ENCODE data around the gene IER5.
"Not testable (repeated sequence)": the region's sequence is repeated elsewhere in the genome, so short reads cannot be mapped to it uniquely, and the experiment has no call there.

IER5 gene

DNA sequence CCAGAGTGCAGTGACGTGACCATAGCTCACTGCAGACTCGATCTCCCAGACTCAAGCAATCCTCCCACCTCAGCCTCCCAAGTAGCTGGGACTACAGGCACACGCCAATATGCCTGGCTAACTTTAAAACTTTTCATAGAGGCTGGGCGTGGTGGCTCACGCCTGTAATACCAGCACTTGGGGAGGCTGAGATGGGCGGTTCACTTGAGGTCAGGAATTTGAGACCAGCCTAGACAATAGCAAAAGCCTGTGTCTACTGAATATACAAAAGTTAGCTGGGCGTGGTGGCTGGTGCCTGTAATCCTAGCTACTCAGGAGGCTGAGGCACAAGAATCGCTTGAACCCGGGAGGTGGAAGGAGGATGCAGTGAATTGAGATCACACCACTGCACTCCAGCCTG lies 27.5 kb downstream of the IER5 start:
- DNase-seq (ENCODE audit: low spot score): not testable (repeated sequence)

DNA sequence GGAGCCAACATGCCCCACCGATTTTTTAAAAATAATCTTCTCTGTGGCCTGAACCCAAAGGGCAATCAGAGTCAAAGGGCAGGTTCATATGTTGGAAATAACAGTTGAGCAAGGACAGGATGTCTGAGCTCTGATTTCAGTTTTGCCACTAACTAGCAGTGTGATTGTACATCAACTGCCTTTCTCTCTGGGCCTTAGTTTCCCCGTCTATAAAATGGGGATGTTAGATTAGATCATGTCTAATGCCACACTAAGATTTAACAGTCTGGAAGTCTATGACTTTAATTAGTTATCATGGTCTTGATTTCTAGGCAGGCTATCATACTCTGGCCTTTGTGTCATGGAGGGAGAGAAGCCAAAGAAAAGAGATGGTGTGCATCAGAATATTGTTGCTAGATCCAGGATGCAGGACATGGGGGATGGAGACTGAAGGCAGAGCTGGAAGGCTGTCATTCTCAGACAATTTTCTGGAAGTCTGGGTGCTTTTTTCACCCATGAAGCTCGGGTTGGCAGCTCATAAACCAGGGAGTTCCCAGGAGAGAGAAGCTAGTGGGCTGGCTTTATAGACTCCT lies 28.4 kb downstream of the IER5 start:
- DNase-seq (ENCODE audit: low spot score): no peak

DNA sequence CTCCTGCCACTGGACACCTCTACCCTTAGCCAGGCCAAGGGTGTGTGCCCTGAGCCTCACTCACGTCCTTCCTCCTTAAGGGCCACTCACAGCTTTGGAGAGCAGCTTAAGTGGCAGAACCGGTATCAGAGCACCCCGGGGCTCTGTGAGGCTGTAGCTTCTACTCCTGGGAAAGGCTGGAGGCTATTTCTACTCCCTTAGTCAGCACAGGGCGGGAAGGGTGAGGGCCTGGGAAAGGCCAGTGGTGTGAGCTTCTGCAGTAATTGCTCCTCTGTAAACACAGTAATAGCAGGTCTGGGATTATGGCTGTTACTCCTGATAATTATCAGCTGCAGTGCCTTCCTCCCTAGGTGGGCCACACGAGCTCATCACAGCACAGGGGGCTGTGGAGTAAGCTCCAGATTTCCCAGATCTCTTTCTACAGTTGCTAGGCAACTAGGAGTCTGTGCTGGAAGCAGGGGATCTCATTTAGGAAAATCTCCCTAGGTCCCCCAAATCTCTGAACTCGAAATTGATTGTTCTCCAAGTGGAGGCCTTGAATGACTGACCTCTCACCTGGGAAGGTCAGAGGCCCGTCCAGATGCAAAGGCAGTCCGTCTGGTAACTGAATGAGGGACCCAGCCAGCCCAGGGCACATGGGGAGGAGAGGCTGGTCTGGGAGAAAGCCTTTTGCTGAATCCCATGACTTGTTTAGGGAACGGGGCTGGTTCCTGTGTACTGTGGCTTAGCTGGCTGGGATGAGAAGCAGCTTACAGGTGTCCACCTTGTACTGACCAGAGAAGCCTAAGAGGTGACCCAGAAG lies 29.3 kb downstream of the IER5 start:
- no peak for DNase-seq (ENCODE audit: low spot score)

DNA sequence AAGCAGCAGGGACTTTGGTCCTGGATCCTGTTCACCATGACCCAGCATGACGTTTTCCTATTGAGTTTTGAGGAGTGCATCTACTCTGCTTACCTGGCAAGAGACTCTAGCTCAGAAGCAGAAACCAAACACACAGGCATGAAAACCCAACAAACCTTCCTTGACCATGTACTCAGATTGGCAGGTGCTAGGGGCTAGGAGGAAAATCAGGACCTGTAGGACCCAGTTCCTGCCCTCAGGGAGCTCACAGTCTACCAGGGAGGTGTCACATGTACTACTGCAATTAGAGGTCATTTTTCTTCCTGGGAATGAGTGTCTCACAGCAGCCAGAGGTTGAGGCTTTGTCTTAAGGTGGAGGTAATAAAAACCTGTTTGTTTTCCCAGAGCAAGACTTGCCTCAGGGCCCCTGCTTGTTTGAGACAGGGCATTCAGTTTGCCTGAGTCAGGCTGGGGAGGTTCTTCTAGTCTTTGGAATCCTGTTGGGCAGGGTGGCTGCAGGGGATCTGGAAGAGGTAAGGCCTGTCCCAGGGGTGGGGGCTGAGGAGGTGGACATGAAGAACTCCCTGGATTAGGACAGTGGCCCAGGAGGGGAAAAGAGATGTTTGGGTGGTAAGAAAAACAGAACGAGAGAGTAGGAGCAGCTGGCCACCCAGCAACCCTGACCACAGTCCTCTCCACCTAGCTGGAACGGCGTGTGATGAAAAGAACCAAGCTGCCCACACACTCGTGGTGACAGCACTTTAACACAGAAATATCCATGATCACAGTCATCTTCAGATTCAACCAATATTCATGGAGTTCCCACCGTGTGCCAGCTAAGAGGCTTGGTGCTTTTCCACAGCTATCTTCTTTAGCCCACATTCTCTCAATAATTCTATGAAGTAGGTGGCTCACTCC lies 30.8 kb downstream of the IER5 start:
- no peak for DNase-seq (ENCODE audit: low spot score)

DNA sequence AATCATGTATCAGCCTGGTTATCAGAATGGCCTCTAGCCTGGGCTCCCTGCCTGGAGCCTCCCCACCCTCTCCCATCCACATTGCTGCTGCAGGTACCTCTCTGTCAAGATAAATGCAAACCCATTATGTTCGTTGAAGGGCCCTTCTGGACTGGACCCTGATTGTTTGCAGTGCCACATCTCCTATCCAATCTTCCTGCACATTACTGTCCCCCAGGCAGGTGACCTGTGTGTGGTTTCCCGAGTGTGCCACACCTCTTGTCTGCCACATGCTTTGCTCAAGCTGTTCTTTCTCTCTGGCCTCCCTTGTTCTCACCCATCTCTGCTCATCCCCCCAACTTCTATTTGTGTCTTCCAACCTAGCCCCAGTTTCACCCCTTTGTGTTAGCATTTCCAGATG lies 32.4 kb downstream of the IER5 start:
- no peak for DNase-seq (ENCODE audit: low spot score)

DNA sequence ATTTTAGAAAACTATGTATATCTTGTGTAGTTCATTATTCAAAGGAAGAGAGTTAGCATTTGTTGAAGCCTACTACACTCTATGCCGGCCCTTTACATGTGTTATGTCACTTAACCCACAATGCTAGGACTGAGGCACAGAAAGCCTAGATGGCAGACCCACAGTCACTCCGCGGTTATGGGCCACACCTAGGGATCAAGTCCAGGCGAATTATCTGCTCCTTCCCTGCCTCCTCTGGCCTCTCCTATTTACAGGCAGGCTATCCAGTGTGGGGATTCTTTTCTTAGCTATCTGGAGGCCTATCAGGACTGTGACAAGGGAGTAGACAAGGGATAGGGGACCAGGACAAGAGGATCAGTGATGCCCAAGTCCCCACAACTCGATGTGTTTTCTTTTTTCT lies 33.0 kb downstream of the IER5 start:
- DNase-seq (ENCODE audit: low spot score): no peak

DNA sequence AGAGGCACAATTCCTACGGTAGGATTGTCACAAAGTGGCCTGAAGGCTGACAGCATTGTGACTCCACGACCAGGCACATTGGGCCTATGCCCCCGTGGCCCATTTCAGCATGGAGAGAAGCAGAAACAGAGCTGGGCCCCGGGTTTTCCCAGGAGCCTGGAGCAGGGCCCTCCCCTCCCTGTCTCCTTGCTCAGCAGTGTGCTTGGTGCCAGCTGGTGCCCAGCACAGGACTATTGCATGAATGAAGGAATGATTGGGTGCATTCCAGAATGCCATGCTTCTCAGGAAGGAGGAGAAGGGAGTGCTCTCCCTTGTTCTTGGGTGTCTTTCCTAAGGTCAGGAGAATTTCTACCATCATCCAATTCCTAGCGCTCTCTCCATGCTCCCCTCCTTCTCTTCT lies 33.7 kb downstream of the IER5 start:
- no peak for DNase-seq (ENCODE audit: low spot score)

DNA sequence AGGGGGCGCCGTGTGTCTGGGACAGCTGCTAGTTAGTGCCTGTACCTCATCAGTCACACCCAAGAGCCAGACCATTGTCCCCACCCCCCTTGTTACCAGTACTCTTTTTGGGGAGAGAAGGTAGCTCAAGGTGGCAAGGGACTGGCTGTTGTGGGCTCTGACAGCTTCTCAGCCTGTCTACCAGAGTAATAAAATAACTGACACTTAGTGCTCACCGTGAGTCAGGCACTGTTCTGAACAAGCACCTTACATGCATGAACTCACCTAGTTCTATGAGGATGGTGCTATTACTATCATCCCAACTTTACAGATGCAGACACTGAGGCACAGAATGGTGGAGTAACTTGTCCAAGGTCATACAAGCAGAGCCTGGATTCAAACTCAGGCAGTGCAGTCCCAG lies 34.7 kb downstream of the IER5 start:
- no peak for DNase-seq (ENCODE audit: low spot score)

DNA sequence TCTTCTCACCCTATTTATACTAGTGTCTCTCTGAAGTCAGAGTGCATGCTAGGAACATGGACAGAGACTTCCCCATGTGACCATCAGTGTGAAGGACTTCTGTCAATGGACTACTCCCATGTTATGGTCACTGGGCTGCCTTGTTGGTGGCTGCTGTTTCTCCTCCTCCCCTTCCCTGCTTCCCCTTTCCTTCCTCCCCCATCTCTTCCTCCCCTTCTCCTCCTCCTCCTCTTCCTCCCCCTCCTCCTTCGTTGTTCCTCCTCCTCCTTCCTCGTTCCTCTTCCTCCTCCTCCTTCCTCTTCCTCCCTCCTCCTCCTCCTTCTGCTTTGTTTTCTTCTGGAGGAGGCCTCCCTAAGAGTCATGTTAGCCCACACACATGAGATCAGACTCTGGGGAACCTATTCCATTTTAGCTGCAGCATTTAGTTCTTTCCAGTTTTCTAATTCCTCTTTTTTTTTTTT lies 35.8 kb downstream of the IER5 start:
- DNase-seq (ENCODE audit: low spot score): no peak

DNA sequence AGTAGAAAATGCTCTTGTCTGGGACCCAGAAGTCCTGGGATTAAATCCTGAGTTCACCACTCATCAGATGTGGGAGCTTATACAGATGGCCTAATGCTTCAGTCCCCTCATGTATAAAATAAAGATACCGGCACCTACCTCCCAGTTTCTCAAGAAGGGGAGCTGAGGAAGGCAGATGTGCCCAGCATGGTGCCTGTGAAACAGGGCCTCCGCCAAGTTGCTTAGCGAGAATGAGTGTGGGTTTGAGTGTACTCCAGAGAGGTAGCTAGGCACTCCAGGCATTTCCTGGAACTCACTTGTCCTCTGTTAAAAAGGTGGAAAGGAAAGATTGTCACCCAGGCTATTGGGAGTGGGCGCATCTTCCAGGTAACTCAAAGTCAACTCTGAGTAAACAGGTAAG lies 37.8 kb downstream of the IER5 start:
- DNase-seq (ENCODE audit: low spot score): no peak

DNA sequence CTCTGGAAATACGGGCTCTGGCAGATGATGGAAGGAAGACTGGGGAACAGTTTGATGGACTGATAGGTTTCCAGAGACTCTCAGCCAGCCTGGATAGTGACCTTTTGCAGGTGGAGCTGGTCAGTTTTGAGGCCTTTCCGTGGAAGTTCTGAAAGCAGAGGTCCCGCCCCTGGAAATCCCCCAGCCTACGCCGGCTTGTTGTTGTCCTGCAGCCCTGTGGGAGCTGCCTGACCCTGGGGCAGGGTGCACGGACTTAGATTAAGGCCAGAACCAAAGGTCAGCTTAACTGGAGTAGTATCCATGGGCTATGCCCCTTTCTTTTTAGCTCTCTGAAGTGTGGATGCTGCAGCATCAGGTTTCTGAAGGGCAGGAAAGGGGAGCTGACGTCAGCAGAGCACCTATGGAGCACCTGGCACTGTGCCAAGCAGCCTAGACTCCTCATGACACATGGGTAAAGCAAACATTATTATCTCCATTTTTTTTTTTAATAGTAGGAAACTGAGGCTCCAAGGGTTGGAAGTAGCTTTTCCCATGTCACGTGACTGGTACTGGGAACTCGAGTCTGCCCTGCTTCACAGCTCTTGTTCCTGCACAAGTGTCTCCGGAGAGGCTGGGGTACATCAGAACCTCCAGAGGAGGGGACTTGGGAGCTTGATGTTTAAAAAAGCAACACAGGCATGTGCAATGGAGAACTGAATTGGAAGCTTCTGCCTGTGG lies 38.5 kb downstream of the IER5 start:
- no peak for DNase-seq (ENCODE audit: low spot score)

DNA sequence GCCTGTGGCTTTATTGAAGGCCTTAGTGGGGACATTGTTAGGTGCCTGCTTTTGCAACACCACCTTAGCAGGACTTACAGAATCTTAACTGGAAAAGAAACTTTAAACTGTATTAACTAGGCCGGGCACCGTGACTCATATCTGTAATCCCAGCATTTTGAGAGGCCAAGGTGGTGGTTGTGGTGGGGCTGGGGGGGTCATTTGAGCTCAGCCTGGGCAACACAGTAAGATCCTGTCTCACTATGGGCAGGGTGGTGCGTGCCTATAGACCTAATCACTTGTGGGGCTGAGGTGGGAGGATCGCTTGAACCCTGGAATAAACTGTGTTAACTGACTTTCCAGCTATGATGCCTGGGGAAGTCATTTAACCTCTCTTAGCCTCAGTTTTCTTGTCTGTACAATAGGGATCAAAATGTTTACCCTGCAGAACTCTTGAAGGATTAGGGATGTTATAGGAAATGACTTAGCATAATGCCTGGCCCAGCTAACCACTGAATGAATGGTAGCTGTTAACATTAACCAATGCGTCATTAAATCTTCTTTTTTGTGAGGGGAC lies 39.5 kb downstream of the IER5 start:
- DNase-seq (ENCODE audit: low spot score): no peak

DNA sequence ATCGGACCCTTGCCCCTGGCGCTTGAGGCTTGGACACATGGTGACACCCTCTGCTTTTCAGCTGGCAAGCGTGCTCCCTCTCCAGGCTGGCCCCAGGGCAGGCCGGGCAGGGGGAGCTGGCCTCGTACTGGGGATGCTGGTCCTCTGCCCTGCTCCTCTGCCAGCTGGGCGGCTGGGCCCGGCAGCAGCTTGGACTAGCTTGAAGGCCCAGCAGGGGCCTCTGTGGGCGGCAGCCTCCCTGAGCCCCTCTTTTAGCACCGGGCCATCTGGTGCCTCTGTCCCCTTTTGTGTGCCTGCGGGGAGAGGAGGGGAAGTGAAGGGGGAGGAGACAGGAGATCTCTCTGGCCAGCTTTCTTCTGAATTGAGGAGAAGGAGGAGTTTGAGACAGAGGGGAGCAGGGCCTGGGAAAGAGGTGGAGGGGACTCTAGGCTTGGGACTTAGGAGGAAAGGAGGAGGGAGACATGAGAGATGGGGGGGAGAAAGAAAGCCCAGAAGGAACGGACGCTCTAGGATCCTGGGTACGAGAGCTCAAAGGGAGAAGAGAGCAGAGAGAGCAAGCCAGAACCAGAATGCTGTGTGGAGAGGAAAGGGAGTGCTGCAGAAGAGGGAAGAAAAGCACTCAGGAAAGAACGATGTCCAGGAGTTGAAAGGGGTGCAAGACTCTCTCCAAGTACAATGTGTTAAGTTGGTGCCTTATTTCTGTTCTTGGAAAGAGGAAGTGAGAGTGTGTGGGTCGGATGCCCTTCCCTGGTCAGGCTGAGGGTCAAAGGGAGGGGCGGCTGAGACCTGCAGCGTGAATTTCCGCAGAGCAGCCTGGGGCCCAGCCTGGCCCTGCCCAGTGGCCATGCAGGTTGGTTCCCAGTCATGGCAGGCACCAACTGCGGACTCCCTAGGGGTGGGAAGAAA lies 40.3 kb downstream of the IER5 start:
- DNase-seq (ENCODE audit: low spot score): no peak

DNA sequence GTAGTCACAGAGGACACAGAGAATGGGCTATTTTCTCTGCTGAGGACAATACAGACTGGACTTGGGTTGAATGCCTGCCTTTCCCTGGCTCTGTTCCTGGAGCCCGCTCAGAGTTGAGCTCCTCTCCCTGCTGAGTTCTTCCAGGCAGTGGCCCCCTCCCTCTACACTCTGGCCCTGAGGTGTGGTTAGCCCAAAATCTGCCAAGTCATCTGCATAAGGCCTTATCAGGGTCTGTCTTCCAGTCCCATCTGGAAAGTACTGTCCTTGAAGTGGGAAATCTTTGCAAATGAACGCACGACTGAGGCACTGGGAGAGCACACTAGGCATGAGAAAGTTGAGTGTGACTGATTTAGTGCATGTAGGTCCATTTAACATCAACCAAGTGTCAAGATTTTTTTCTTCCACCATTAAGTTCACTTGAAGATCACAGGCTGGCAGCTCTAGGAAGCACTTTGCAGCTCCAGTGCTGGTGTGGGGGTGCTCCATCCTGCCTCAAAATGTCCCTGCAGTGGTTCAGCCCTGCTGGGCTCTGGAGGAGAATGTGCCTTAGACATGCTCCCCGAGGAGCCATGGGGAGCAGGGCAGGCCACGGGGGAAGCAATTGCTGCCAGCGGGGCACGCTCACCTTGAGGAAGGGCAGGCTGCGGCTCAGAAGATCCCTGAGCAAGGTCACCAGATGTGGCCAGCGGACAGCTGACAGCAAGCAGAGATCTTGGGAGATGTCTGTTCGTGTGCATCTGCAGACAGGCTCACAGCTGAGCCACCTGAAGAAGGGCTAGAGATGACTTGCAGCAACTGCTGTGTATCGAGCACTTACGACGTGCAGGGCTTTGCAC lies 41.5 kb downstream of the IER5 start:
- no peak for DNase-seq (ENCODE audit: low spot score)

DNA sequence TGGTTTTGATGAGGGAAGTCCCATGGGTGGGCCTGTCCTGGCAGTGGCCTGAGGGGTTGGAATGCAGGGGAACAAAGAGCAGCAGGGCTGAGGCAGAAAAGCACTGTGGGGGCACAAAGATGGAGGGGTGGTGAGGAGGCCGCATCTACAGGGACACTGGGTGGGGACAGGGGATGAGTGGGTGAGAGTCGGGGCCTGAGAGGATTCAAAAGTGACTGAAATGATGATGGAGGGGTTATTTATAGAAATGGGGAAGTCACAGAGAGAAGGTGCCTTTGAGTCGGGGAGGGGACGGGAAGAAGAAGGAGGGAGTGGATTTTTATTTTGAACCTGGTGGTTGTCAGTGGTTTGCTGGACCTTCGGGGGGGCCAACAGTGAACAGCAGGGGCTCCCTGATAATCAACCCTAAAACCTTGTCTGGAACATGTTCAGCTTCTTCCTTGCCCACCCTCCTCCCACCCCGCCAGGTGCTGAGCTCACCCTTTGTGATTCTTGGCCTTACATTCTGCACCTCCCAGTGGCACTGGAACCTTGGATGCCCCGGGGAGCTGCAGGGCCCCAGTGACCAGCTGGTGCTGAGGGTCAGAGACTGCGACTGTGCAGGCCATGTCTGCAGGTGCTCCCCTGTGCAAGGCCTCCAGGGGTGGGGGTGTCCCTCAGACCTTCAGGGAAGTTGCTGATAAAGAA lies 42.9 kb downstream of the IER5 start:
- no peak for DNase-seq (ENCODE audit: low spot score)

DNA sequence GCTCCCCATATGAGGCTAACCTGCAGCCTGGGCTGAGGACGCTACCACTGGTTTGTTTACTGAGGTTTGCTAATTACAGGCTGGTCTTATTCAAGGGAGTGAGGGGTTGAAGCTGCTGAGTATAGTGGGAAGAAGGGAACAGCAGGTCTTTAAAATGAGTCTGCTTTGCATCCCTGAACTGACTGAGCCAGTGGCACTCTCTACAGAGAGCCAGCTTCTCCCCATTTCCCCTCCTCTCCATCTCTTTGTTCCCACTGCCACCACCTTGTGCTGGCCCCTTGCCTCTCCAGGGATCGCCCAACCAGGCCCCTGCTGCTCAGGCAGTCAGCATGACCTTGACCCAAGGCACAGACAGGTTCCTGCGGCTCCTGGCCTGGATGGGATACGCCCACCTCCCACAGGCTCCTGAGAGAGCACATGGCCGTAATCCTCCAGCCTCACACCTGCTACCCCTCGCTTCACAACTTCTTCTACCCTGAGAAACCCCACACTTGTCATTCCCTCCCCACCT lies 45.0 kb downstream of the IER5 start:
- no peak for DNase-seq (ENCODE audit: low spot score)

DNA sequence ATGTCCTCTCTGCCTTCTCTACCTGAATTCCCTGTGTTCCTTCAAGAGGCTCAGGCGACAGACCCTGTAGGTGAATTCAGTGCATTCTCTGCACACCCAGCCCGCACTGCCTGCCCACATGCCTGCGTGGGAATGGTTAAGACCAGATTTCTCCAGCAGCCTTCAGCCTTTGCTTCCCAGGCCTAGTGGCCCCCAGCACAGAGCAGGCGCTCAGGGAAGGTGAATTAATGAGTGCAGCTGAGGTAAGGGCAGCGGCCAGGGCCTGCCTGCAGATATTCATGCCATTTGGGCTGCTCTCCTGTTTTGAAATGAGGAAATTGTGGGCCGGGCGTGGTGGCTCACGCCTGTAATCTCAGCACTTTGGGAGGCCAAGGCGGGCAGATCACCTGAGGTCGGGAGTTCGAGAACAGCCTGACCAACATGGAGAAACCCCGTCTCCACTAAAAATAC lies 45.5 kb downstream of the IER5 start:
- no peak for DNase-seq (ENCODE audit: low spot score)

DNA sequence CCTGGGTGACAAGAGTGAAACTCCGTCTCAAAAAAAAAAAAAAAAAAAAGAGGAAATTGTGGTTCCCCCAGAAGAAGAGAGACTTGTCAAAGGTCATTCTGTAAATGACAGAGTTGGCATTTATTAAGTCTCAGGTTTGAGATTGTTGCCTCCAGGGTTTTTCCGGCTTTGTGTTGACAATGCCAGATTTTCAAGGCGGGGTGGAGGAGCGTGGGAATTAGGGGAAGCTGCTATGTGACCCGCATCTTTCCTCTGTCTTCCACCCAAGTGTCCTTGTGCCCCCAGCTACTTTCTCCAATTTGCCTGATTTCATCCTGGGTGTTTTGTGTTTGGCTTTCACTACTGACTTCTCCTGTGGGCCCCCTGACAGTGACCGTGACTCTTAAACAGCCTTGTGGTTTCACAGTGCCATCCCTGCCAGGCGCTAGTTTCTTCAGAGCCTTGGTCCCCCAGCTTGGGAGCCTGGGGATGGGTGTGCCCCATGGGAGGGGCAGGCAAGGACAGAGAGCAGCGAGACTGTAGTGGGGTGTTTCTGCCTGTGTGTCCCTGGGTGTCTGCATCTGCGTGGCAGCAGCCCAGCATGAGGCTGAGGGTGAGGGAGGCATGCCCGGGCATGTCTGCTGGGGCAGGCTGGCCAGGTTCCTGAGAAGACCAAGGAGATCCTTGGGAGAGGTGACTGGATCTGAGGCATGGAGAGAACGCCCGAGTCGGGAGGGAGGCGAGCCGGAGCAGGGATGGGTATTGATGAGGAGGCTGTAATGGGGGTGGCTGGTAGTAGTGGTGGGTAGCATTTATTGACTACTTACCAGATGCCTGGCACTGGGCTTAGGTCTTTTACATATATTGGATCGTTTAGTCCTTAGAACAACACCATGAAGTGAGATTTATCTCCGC lies 46.3 kb downstream of the IER5 start:
- no peak for DNase-seq (ENCODE audit: low spot score)
